ENCODE measurements around the gene TANGO2.

The TANGO2 gene

GRCh38 chr22:20044495-20045151, 23.7 kb downstream of the TANGO2 start:
- DNase-seq (ENCODE audit: low spot score) = no peak

GRCh38 chr22:20046730-20047129, 25.8 kb downstream of the TANGO2 start:
- no peak for DNase-seq (ENCODE audit: low spot score)

GRCh38 chr22:20051927-20052308, 31.0 kb downstream of the TANGO2 start:
- no peak for DNase-seq (ENCODE audit: low spot score)

- DNase-seq (ENCODE audit: low spot score) = peak; percentile 67
These were observed 31.7 kb downstream of the TANGO2 start for GRCh38 chr22:20052309-20053259.

- DNase-seq (ENCODE audit: low spot score) = no peak
These were observed 32.6 kb downstream of the TANGO2 start for GRCh38 chr22:20053407-20054033.

GRCh38 chr22:20054034-20054427, 33.1 kb downstream of the TANGO2 start:
- no peak for DNase-seq (ENCODE audit: low spot score)

GRCh38 chr22:20054485-20054884, 33.6 kb downstream of the TANGO2 start:
- DNase-seq (ENCODE audit: low spot score) = peak; percentile 3

- DNase-seq (ENCODE audit: low spot score) = no peak
These were observed 34.2 kb downstream of the TANGO2 start for GRCh38 chr22:20055144-20055543.

- DNase-seq (ENCODE audit: low spot score) = peak; percentile 3
These were observed 34.7 kb downstream of the TANGO2 start for GRCh38 chr22:20055654-20056053.

- DNase-seq (ENCODE audit: low spot score) = peak; percentile 7
These were observed 35.3 kb downstream of the TANGO2 start for GRCh38 chr22:20056161-20056560.

- peak; percentile 4 for DNase-seq (ENCODE audit: low spot score)
These were observed 35.9 kb downstream of the TANGO2 start for GRCh38 chr22:20056696-20057386.

- DNase-seq (ENCODE audit: low spot score) = peak; percentile 5
These were observed 36.8 kb downstream of the TANGO2 start for GRCh38 chr22:20057596-20058268.

GRCh38 chr22:20058989-20059770, 38.3 kb downstream of the TANGO2 start:
- peak; percentile 2 for DNase-seq (ENCODE audit: low spot score)

GRCh38 chr22:20060700-20061480, 40.0 kb downstream of the TANGO2 start:
- DNase-seq (ENCODE audit: low spot score) = peak; percentile 74

GRCh38 chr22:20061481-20061861, 40.6 kb downstream of the TANGO2 start:
- DNase-seq (ENCODE audit: low spot score) = peak; percentile 62

- DNase-seq (ENCODE audit: low spot score) = no peak
These were observed 41.3 kb downstream of the TANGO2 start for GRCh38 chr22:20062043-20062765.

GRCh38 chr22:20062766-20063083, 41.8 kb downstream of the TANGO2 start:
- DNase-seq (ENCODE audit: low spot score) = no peak

- DNase-seq (ENCODE audit: low spot score) = no peak
These were observed 42.6 kb downstream of the TANGO2 start for GRCh38 chr22:20063271-20064139.

- no peak for DNase-seq (ENCODE audit: low spot score)
These were observed 43.2 kb downstream of the TANGO2 start for GRCh38 chr22:20064140-20064480.

Data from iPS-NIHi11 (cell line).